Suppressor macrophage treated with lipopolysaccharide for 1 hour (primary cell): ENCODE data around the gene GEMIN8.
A peak's percentile ranks its signal among the peaks of the same experiment; 100 is the strongest.

Experiments used
- DNase-seq, 3 donors: peaks; one replicate each; pipeline ENCODE4 v3.0.0-alpha.2; 2020 to 2022

The GEMIN8 gene, protein sequence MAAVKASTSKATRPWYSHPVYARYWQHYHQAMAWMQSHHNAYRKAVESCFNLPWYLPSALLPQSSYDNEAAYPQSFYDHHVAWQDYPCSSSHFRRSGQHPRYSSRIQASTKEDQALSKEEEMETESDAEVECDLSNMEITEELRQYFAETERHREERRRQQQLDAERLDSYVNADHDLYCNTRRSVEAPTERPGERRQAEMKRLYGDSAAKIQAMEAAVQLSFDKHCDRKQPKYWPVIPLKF

GRCh38 chrX:14029425-14030173 lies at the start of gene GEMIN8:
Gene GEMIN8, minus strand, starts transcription at chrX:14029892. Its CDS starts 8,414 bp downstream, at chrX:14021478.
- DNase-seq: peak; percentile 87 to 91 (median 88)

- no peak for DNase-seq
Measured at GRCh38 chrX:14076639-14077038, 46.9 kb upstream of the GEMIN8 start.

- DNase-seq: no peak
Measured at GRCh38 chrX:14073556-14073955, 43.9 kb upstream of the GEMIN8 start.

- DNase-seq: no peak
Measured at GRCh38 chrX:14073071-14073470, 43.4 kb upstream of the GEMIN8 start.

DNA sequence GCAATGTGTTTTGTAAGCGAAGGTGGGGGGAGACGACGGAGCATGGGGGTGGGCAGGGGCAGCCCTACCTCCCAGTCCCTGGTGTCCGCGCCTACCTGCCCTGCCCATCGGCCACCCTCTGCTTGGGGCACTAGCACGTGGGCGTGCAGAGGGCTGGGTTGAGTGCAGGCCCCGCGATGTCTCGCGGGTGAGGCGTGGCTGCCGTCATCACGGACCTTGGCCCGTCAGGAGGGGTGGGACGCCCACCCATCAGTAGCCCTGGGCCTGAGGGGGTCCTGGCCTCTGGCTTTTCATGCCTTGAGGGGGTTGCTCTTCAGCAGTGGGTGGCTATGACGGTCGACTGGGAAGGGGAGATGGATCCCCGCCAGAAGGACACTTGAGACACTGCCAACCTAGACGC lies 36.1 kb upstream of the GEMIN8 start:
- DNase-seq: no peak

- no peak for DNase-seq
Measured at GRCh38 chrX:14064626-14065432, 35.1 kb upstream of the GEMIN8 start.

DNA sequence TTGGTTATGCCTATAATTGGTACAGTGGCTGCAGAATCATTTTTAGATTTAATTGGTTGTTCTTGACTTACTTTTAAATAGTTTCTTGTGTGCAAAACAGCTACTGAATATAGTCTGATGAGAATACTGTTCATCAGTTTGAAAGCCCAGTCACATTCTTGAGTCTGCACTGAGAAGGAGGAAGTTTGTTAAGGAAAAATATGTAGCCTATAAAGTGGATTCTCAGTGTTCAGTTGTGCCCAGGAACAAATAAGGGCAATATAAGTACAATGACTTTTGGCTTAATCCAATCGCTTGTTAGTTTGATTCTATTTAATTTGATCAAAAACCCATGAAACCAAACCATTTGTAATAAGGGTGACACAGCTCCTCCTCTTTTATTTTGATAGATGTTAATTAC lies 32.8 kb upstream of the GEMIN8 start:
- no peak for DNase-seq

GRCh38 chrX:14056206-14056605 lies 26.5 kb upstream of the GEMIN8 start:
- no peak for DNase-seq

DNA sequence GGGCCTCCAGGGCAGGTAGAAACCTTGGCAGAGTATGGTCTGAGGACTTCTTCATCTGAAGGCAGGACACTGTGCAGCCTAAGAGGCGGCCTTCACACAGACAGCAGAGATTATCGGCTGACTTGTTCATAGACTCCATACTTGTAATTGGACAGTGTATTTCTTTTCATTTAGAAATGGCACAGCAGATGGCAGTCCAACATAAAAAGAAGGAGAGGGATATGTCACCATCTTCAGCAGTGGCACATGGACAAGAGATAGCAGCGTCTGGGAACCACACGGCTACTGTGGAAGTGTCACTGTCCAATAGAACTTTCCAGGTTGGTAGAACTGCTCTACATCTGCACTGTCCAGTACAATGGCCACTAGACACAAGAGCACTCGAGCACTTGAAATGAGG lies 21.7 kb upstream of the GEMIN8 start:
- no peak for DNase-seq

- DNase-seq: no peak
Measured at GRCh38 chrX:14050709-14051108, 21.0 kb upstream of the GEMIN8 start.

- no peak for DNase-seq
Measured at GRCh38 chrX:14043209-14043608, 13.5 kb upstream of the GEMIN8 start.

DNA sequence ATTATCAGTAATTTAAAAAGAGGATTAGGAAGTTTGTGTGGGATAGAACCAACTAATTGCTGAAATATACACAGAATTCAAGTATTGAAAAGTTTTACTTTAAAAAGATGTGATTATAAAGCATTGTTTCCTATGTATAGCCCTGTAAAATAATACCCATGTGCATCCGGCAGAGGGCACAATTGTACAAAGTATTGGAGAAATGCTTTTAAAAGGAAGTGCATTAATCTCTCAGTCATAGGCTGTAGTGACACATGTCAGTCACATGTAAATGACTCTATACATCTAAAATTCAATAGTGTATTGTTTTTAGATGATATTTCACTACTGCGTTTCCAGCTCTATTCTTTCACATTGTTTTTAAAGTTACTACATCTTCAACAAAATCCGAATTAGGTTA lies 9.7 kb upstream of the GEMIN8 start:
- peak; percentile 72 to 86 (median 86) for DNase-seq

GRCh38 chrX:14038375-14039085 lies 8.8 kb upstream of the GEMIN8 start:
- peak; percentile 56 to 69 (median 66) for DNase-seq

DNA sequence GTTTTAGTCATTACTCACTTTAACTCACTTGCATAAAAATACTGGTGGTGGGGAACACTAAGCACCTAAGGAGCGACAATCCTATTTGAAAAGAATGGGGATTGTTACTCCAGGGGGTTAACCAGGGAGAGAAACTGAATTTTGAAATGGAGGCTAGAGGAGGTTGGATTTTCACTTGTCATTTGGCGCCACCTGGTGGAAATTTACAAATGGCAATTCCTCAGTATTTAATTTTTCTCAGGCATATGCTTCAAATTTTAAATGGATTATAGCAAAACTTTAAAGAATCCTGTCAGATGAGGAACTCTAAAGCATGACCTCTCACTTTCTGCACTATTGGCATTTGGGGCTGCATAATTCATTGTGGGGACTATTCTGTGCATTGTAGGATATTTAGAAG lies 2.7 kb upstream of the GEMIN8 start:
- peak; percentile 57 to 72 (median 61) for DNase-seq

- peak; percentile 18 to 29 (median 28) for DNase-seq
Measured at GRCh38 chrX:14030174-14030530, 460 bp upstream of the GEMIN8 start.

- peak in 2 of 3 donors; percentile 10 to 18 for DNase-seq
Measured at GRCh38 chrX:14029039-14029424, 660 bp downstream of the GEMIN8 start.

- DNase-seq: peak in 2 of 3 donors; percentile 45 to 58
Measured at GRCh38 chrX:14028473-14028872, 1.2 kb downstream of the GEMIN8 start.

GRCh38 chrX:14027511-14028019 lies 2.1 kb downstream of the GEMIN8 start:
- DNase-seq: peak; percentile 62 to 86 (median 81)

GRCh38 chrX:14027036-14027435 lies 2.7 kb downstream of the GEMIN8 start:
- DNase-seq: no peak

- DNase-seq: no peak
Measured at GRCh38 chrX:14026121-14026520, 3.6 kb downstream of the GEMIN8 start.

DNA sequence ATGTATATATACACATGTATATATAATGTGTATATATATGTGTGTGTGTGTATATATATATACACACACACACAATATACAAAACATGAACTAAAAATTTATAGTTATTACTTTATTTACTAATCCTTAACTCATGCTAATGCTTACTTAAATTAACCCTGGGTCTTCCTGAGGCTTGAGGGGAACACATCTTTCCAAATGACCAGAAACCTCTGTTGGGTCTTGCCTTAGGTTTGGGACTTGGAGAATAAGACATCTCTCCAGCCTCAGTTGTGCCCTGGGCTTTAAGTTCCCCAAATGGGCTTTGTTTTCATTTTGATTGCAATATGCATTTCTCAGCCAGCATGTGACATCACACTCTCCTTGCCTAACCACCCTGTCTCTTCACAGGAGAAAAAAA lies 7.7 kb downstream of the GEMIN8 start:
- peak in 1 of 3 donors; percentile 26 for DNase-seq

DNA sequence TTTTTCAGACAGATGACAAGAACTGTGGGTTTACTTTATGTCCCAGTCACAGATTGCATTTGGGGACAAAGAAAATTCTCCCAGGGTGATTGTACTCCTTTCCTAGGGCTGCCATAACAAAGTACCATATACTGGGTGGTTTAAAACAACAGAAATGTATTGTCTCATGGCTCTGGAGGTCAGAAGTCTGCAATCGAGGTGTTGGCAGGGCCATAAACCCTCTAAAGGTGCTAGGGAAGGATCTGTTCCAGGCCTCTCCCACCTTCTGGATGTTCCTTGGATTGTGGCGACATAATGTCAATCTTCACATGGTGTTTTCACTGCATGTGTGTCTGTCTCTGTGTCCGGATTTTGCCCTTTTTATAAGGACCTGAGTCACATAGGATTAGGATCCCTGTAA lies 12.3 kb downstream of the GEMIN8 start:
- no peak for DNase-seq

DNA sequence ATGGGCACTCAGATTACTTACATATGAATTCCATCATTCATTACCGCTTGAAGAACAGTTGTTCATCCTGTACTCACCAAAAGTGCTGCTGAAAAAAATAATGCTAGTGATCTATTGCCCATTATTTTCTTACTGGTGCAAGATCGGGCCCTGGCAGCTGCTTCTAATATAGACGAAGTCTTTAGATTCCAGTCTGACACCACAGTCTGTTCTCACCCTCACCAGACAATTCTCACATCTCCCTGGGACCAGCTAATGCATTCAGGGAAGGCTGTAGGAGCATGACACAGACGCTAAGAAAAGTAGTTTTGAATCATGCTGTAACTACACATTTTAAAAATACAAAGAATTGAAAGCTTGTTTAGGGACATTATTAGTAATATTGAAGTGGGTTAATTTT lies 13.8 kb downstream of the GEMIN8 start:
- DNase-seq: no peak
